HepG2 (cell line): ENCODE measurements around the gene HEPACAM2.

Experiments
- BRF2 ChIP-seq: sonication (generic); formaldehyde crosslinking; IDR thresholded peaks from 2 replicates; pipeline ENCODE4 v1.8.1; 2022; ENCODE audit warnings: mild to moderate bottlenecking, missing genetic modification reagents
- CTCF ChIP-seq: sonication (generic); formaldehyde crosslinking; IDR thresholded peaks from 2 replicates; pipeline ENCODE4 v1.5.0; 2020; ENCODE audit warnings: mild to moderate bottlenecking, missing genetic modification reagents, moderate library complexity
- EZH2 ChIP-seq: conservative IDR thresholded peaks from 2 replicates; pipeline ENCODE4 v1.6.1; 2012; ENCODE audit warnings: mild to moderate bottlenecking, low read depth, low read length, moderate library complexity
- FOXK2 ChIP-seq: fragments of 450-650 bp; IDR thresholded peaks from 2 replicates; pipeline ENCODE4 v1.6.1; 2016
- GTF2F1 ChIP-seq: fragments of 150-350 bp; IDR thresholded peaks from 2 replicates; pipeline ENCODE4 v1.6.1; 2014; ENCODE audit warnings: low read length
- NR2F1 ChIP-seq, 2 experiments: fragments of 450-650 bp in 1 of 2; formaldehyde crosslinking in 1 of 2; IDR thresholded peaks; 2 replicates each; pipeline versions ENCODE4 v1.5.0 to v1.6.1; 2016 to 2020; ENCODE audit warnings: mild to moderate bottlenecking in 1 of 2, missing compliant biosample characterization in 1 of 2, missing genetic modification reagents in 1 of 2, moderate library complexity in 1 of 2
- ONECUT2 ChIP-seq: sonication (generic); formaldehyde crosslinking; IDR thresholded peaks from 2 replicates; pipeline ENCODE4 v1.4.0; 2020; ENCODE audit warnings: missing genetic modification reagents
- POLR2A ChIP-seq, 2 experiments: IDR thresholded peaks; 2 replicates each; pipeline ENCODE4 v1.6.1; 2011; ENCODE audit warnings: low read depth in 2 of 2, low read length in 2 of 2, mild to moderate bottlenecking in 1 of 2, moderate library complexity in 1 of 2; ENCODE audit not compliant: insufficient read depth in 1 of 2
- USF2 ChIP-seq, 2 experiments: sonication (generic) in 1 of 2; formaldehyde crosslinking in 1 of 2; IDR thresholded peaks; 2 replicates each; pipeline versions ENCODE4 v1.5.1 to v1.6.1; 2011 to 2020; ENCODE audit warnings: borderline replicate concordance in 1 of 2, low read depth in 1 of 2, low read length in 1 of 2, mild to moderate bottlenecking in 1 of 2, missing genetic modification reagents in 1 of 2, moderate library complexity in 1 of 2
- ZFX ChIP-seq: sonication (generic); formaldehyde crosslinking; IDR thresholded peaks from 2 replicates; pipeline ENCODE4 v1.4.0; 2020; ENCODE audit warnings: mild to moderate bottlenecking, low read depth, missing genetic modification reagents, moderate library complexity
- ZIK1 ChIP-seq: sonication (generic); formaldehyde crosslinking; IDR thresholded peaks from 2 replicates; pipeline ENCODE4 v1.5.0; 2020; ENCODE audit warnings: mild to moderate bottlenecking, low read depth, missing genetic modification reagents, borderline replicate concordance
- TF ChIP-seq, protein P1 (sequence below): sonication (generic); formaldehyde crosslinking; IDR thresholded peaks from 2 replicates; pipeline ENCODE4 v1.4.0; 2020; ENCODE audit warnings: missing genetic modification reagents

- TF ChIP-seq ONECUT2 (no peak), FOXK2 (no peak), EZH2 (no peak), ZFX (CRISPR knock-in tag) (no peak), NR2F1 (CRISPR knock-in tag; IDR thresholded peaks at IDR 0.05) (no peak), POLR2A (IDR thresholded peaks at IDR 0.05; ENCODE audit: insufficient read depth in 1 of 2, low read depth in 2 of 2, low read length in 2 of 2) (no peak), GTF2F1 (no peak), BRF2 (CRISPR knock-in tag) (no peak), ZIK1 (CRISPR knock-in tag) (no peak), USF2 (IDR thresholded peaks at IDR 0.05; ENCODE audit: low read depth, low read length) (no peak), USF2 (CRISPR knock-in tag; IDR thresholded peaks at IDR 0.05; ENCODE audit: borderline replicate concordance) (no peak), CTCF (CRISPR knock-in tag) (no peak)
- TF ChIP-seq, protein P1, sequence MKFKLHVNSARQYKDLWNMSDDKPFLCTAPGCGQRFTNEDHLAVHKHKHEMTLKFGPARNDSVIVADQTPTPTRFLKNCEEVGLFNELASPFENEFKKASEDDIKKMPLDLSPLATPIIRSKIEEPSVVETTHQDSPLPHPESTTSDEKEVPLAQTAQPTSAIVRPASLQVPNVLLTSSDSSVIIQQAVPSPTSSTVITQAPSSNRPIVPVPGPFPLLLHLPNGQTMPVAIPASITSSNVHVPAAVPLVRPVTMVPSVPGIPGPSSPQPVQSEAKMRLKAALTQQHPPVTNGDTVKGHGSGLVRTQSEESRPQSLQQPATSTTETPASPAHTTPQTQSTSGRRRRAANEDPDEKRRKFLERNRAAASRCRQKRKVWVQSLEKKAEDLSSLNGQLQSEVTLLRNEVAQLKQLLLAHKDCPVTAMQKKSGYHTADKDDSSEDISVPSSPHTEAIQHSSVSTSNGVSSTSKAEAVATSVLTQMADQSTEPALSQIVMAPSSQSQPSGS (CRISPR knock-in tag), result no peak
These were observed 23.4 kb upstream of the HEPACAM2 start for GRCh38 chr7:93249491-93250148.
